GM19463 (cell line): ENCODE data around the gene AEBP1.

Experiments used
- ATAC-seq: cut with Tn5 transposase; IDR thresholded peaks from one replicate; pipeline ENCODE4 v1.9.1; 2021; ENCODE audit warnings: mild to moderate bottlenecking, moderate library complexity; ENCODE audit not compliant: unreplicated experiment

AEBP1 gene

GRCh38 chr7:44152971-44153947 is 49.1 kb downstream of the AEBP1 start:
- ATAC-seq = no peak

- no peak for ATAC-seq
Observed at GRCh38 chr7:44153948-44154335, 49.8 kb downstream of the AEBP1 start.

DNA sequence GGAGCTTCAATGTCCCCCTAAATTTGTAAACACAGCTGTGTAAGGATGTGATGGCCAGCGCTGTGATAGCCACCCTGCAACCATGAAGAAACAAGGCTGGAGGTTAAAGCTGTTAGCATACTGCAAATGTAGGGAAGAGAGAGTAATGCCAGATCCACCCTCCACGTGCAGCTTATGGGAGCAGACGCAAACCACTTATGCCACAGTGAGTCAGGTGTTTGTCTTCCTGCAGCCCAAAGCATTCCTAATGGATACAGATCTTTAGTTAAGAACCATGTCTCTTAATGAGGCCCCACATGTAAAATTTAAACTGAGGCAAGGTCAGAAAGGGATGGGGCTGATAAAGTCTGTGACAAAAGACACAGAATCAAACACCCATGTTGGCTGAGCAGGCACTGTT is 50.6 kb downstream of the AEBP1 start:
- no peak for ATAC-seq

DNA sequence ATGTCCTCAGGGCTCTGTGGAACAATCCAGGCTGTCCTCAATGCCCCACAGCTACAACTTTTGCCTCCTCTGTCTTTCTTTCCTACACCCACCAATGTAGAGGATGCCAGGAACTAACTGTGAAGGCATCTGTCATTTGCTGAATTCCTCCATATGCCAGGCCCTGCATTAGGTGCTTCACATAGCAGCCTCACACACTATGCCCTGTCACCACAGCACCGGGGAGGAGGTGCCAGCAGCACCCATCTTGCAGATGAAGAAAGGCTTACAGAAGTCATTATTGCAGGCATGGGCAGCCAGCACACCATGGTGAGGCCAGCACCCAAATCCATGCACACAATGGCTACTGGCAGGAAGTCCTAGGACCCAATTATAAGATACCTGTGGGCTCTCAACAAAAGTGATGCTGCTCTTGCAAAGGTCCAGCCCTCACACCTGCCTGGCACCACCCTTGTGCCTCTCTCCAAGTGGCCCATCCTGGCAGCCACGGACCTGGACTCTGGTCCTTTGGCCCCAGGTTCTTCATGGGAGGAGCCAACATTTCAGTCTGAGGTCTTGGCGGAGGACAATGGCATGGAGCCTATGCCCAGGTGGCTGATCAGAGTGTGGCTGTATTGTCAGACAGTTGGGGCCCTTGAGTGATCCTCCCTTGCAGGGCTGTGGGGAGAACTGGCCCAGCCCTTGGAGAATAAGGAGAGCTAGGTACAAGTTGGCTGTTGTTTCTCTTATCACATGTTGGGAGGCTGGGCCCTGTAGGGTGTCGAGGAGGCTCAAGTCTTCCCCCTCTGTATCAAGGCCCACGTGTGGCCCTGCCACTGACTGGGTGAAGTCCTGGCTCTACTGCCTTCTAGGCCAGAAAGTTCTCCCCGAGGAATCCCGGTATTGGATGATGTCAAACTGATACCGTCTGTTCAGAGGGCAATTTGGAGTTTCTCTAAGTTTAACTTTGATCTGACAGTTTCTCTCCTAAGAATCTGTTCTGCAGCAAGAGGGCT is 51.3 kb downstream of the AEBP1 start:
- ATAC-seq = no peak

DNA sequence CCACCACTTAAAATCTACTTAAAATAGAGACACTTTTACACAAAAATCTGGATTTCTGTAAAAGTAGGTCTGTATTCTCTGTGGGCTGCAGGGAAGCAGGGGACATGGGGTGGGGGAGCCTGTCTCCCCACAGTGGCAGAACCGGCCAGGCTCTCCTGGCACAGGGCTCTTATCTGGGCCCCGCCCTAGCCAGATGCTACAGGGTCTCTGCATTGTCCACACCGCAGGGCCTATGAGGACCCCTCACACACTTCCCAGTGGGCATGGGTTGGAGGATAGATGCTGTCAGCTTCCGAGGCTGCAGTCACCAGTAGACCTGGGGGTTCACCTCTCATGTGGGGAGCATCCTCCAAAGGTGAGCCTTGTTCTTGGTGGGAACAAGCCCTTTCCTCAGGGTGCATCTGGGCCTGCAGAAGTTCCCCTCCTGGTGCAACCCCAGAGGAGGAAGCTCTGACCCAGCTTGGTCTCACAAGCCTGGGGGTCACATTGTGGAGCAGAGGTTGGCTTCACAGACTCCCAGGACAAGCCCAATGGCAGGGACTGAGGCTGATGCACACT is 52.4 kb downstream of the AEBP1 start:
- ATAC-seq = no peak

- ATAC-seq = no peak
Observed at GRCh38 chr7:44157116-44158080, 53.3 kb downstream of the AEBP1 start.

- ATAC-seq = no peak
Observed at GRCh38 chr7:44158096-44158872, 54.1 kb downstream of the AEBP1 start.

GRCh38 chr7:44158873-44159631 is 54.9 kb downstream of the AEBP1 start:
- ATAC-seq = no peak

- ATAC-seq = no peak
Observed at GRCh38 chr7:44159824-44160630, 55.9 kb downstream of the AEBP1 start.

DNA sequence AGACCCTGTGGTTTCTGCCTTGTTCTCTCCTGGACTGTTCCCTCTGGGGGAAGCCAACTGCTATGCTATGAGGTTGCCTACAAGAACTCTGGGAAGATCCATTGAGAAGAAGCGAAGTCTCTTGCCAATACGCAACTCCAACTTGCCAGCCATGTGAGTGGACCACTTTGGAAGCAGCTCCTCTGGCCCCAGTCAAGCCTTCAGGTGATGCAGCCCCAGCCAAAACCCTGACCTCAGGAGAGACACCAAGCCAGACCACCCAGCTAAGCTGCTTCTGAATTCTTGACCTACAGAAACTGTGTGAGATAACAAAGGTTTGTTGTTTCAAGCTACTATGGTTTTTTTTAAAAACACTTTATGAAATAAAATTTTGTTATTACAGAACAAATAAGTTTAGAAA is 57.2 kb downstream of the AEBP1 start:
- no peak for ATAC-seq

DNA sequence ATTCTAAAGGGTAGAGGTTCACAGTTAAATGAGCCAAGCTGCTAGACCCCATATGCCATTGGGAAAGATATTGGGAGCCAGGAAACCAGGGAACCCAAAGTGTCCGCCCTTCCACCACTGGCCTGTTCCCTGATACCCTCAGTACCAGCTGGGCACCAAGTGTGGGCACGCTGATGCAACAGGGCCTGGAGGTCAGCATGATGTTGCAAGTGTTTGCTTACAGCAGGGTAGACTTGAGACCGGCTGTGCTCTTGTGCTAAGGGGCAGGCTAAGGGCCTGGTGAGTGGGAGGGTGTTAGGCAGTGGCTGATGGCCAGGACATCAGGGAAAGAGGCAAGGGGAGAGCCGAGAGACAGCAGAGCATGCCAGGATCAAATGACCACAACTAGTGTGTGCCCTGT is 58.0 kb downstream of the AEBP1 start:
- ATAC-seq = no peak

GRCh38 chr7:44162785-44163395 is 58.7 kb downstream of the AEBP1 start:
- ATAC-seq = no peak

DNA sequence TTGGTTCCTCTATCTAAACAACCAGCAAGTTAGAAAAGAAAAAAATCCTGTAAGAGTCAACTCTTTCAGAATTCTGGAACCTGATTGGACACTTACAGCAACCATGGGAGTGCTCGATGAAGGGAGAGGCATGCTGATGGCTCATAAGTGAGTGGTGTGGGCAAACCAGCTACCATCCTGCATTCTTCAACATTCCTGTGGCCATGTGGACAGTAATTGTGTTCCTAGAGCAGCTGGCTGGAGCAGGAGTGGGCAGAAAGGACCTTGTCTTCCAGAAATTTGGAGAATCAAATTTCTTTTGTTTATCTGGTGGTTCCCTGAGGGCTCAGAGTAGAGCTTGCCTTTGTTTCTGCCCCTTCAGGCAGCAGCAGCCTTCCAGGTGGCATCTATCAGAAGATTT is 59.4 kb downstream of the AEBP1 start:
- no peak for ATAC-seq
